T-helper 1 cell treated with Interleukin-12 subunit alpha and Interleukin-12 subunit beta and Interleukin-4 antibody, amounts not matched to agents 30 μg/mL and 1 μg/mL, for 36 hours (primary cell): ENCODE results near the gene PHKG1.
"Not testable (repeated sequence)": the region's sequence is repeated elsewhere in the genome, so short reads cannot be mapped to it uniquely, and the experiment has no call there.

ENCODE experiments used
- H3K27ac Mint-ChIP-seq: one replicate; pipeline ENCODE4 v1.8.0; 2021; ENCODE audit warnings: mild to moderate bottlenecking, mixed read lengths
- H3K27me3 Mint-ChIP-seq: one replicate; pipeline ENCODE4 v1.8.0; 2021; ENCODE audit warnings: low read depth, mixed read lengths
- H3K36me3 Mint-ChIP-seq: one replicate; pipeline ENCODE4 v1.8.0; 2021; ENCODE audit warnings: low read depth, mixed read lengths
- H3K4me1 Mint-ChIP-seq: one replicate; pipeline ENCODE4 v1.8.0; 2021; ENCODE audit warnings: low read depth, mixed read lengths
- H3K4me3 Mint-ChIP-seq: one replicate; pipeline ENCODE4 v1.8.0; 2021; ENCODE audit warnings: mild to moderate bottlenecking, moderate library complexity, mixed read lengths
- H3K9me3 Mint-ChIP-seq: one replicate; pipeline ENCODE4 v1.8.0; 2021; ENCODE audit warnings: mixed read lengths

PHKG1 gene

GRCh38 chr7:56098187-56099008, 5.6 kb upstream of the PHKG1 start:
- H3K27ac Mint-ChIP-seq, H3K27me3 Mint-ChIP-seq, H3K4me1 Mint-ChIP-seq, H3K9me3 Mint-ChIP-seq, H3K4me3 Mint-ChIP-seq: not testable (repeated sequence)
- peaks cover 32% of the 10 kb centered on the region for H3K36me3 Mint-ChIP-seq

- H3K27me3 Mint-ChIP-seq: no peaks in the 10 kb centered on the region
- no peaks in the 10 kb centered on the region for H3K9me3 Mint-ChIP-seq
- H3K4me1 Mint-ChIP-seq: peaks cover 2% of the 10 kb centered on the region
- H3K4me3 Mint-ChIP-seq: no peak overlapping the region
- no peak overlapping the region for H3K27ac Mint-ChIP-seq
- peaks cover 28% of the 10 kb centered on the region for H3K36me3 Mint-ChIP-seq
These were observed 4.9 kb upstream of the PHKG1 start for GRCh38 chr7:56097700-56098099.

- H3K27ac Mint-ChIP-seq, H3K4me3 Mint-ChIP-seq, H3K9me3 Mint-ChIP-seq, H3K36me3 Mint-ChIP-seq, H3K4me1 Mint-ChIP-seq, H3K27me3 Mint-ChIP-seq: not testable (repeated sequence)
These were observed 364 bp downstream of the PHKG1 start for GRCh38 chr7:56092388-56092787.

- no peak overlapping the region for H3K27ac Mint-ChIP-seq
- peaks cover 3% of the 10 kb centered on the region for H3K36me3 Mint-ChIP-seq
- H3K4me1 Mint-ChIP-seq: no peaks in the 10 kb centered on the region
- H3K27me3 Mint-ChIP-seq: no peaks in the 10 kb centered on the region
- H3K9me3 Mint-ChIP-seq: no peaks in the 10 kb centered on the region
- no peak overlapping the region for H3K4me3 Mint-ChIP-seq
These were observed 1.2 kb downstream of the PHKG1 start for GRCh38 chr7:56091591-56091990.

- Mint-ChIP-seq H3K27me3 (no peaks in the 10 kb centered on the region), H3K4me3 (no peak overlapping the region), H3K4me1 (no peaks in the 10 kb centered on the region), H3K9me3 (no peaks in the 10 kb centered on the region), H3K27ac (no peak overlapping the region), H3K36me3 (peaks cover 1% of the 10 kb centered on the region)
These were observed 5.3 kb downstream of the PHKG1 start for GRCh38 chr7:56087445-56087844.

GRCh38 chr7:56086761-56087160, 6.0 kb downstream of the PHKG1 start:
- no peaks in the 10 kb centered on the region for H3K9me3 Mint-ChIP-seq
- no peak overlapping the region for H3K4me3 Mint-ChIP-seq
- H3K4me1 Mint-ChIP-seq: no peaks in the 10 kb centered on the region
- H3K27ac Mint-ChIP-seq: no peak overlapping the region
- H3K27me3 Mint-ChIP-seq: no peaks in the 10 kb centered on the region
- H3K36me3 Mint-ChIP-seq: peaks cover 1% of the 10 kb centered on the region

- Mint-ChIP-seq H3K36me3 (peaks cover 6% of the 10 kb centered on the region), H3K4me3 (no peak overlapping the region), H3K4me1 (no peaks in the 10 kb centered on the region), H3K27ac (no peak overlapping the region), H3K9me3 (no peaks in the 10 kb centered on the region), H3K27me3 (no peaks in the 10 kb centered on the region)
These were observed 9.5 kb downstream of the PHKG1 start for GRCh38 chr7:56083150-56083785.

- no peak overlapping the region for H3K4me3 Mint-ChIP-seq
- H3K36me3 Mint-ChIP-seq: peaks cover 6% of the 10 kb centered on the region
- H3K9me3 Mint-ChIP-seq: no peaks in the 10 kb centered on the region
- H3K4me1 Mint-ChIP-seq: no peaks in the 10 kb centered on the region
- H3K27ac Mint-ChIP-seq: no peak overlapping the region
- H3K27me3 Mint-ChIP-seq: no peaks in the 10 kb centered on the region
These were observed 11.0 kb downstream of the PHKG1 start for GRCh38 chr7:56081626-56082340.

- not testable (repeated sequence) for H3K4me3 Mint-ChIP-seq, H3K9me3 Mint-ChIP-seq, H3K4me1 Mint-ChIP-seq, H3K27ac Mint-ChIP-seq, H3K27me3 Mint-ChIP-seq, H3K36me3 Mint-ChIP-seq
These were observed 11.9 kb downstream of the PHKG1 start for GRCh38 chr7:56080726-56081435.

GRCh38 chr7:56079450-56080185, 13.1 kb downstream of the PHKG1 start:
- peaks cover 6% of the 10 kb centered on the region for H3K36me3 Mint-ChIP-seq
- H3K9me3 Mint-ChIP-seq: no peaks in the 10 kb centered on the region
- no peaks in the 10 kb centered on the region for H3K4me1 Mint-ChIP-seq
- H3K27ac Mint-ChIP-seq: no peak overlapping the region
- H3K27me3 Mint-ChIP-seq: no peaks in the 10 kb centered on the region
- no peak overlapping the region for H3K4me3 Mint-ChIP-seq

GRCh38 chr7:56078196-56078595, 14.6 kb downstream of the PHKG1 start:
- H3K27me3 Mint-ChIP-seq: no peaks in the 10 kb centered on the region
- no peak overlapping the region for H3K4me3 Mint-ChIP-seq
- no peak overlapping the region for H3K27ac Mint-ChIP-seq
- H3K36me3 Mint-ChIP-seq: peaks cover 9% of the 10 kb centered on the region
- H3K4me1 Mint-ChIP-seq: peaks cover 3% of the 10 kb centered on the region
- H3K9me3 Mint-ChIP-seq: no peaks in the 10 kb centered on the region

GRCh38 chr7:56077681-56078080, 15.1 kb downstream of the PHKG1 start:
- Mint-ChIP-seq H3K36me3 (peaks cover 12% of the 10 kb centered on the region), H3K27me3 (no peaks in the 10 kb centered on the region)

GRCh38 chr7:56074371-56074791, 18.4 kb downstream of the PHKG1 start:
- Mint-ChIP-seq H3K9me3 (no peaks in the 10 kb centered on the region), H3K27ac (no peak overlapping the region), H3K27me3 (no peaks in the 10 kb centered on the region), H3K4me1 (peaks cover 7% of the 10 kb centered on the region), H3K4me3 (no peak overlapping the region), H3K36me3 (peaks cover 16% of the 10 kb centered on the region)

More at GRCh38 chr7:56077681-56078080, 15.1 kb downstream of the PHKG1 start:
- Mint-ChIP-seq H3K9me3 (no peaks in the 10 kb centered on the region), H3K27ac (no peak overlapping the region), H3K4me3 (no peak overlapping the region), H3K4me1 (peaks cover 7% of the 10 kb centered on the region)

GRCh38 chr7:56066376-56066775, 26.4 kb downstream of the PHKG1 start:
- H3K4me1 Mint-ChIP-seq: peaks cover 23% of the 10 kb centered on the region
- H3K4me3 Mint-ChIP-seq, H3K27ac Mint-ChIP-seq, H3K9me3 Mint-ChIP-seq, H3K27me3 Mint-ChIP-seq: not testable (repeated sequence)
- peaks cover 34% of the 10 kb centered on the region for H3K36me3 Mint-ChIP-seq
